AG09309 (cell line): ENCODE results near the gene TLX2.
A peak's percentile ranks its signal among the peaks of the same experiment; 100 is the strongest.

Experiments
- DNase-seq: peaks from one replicate; pipeline ENCODE4 v3.0.0-alpha.2; 2010; ENCODE audit warnings: low read depth
- H3K4me3 ChIP-seq: 2 replicates; pipeline ENCODE4 v1.5.1; 2011; ENCODE audit warnings: mild to moderate bottlenecking, low read depth, low read length, moderate library complexity; ENCODE audit not compliant: control insufficient read depth
- TF ChIP-seq, protein P1 (sequence below): IDR thresholded peaks from 2 replicates; pipeline ENCODE4 v1.5.1; 2011; ENCODE audit warnings: mild to moderate bottlenecking, low read depth, low read length, inconsistent platforms; ENCODE audit not compliant: insufficient read depth, control insufficient read depth; ENCODE audit errors: missing control alignments

Gene TLX2

DNA sequence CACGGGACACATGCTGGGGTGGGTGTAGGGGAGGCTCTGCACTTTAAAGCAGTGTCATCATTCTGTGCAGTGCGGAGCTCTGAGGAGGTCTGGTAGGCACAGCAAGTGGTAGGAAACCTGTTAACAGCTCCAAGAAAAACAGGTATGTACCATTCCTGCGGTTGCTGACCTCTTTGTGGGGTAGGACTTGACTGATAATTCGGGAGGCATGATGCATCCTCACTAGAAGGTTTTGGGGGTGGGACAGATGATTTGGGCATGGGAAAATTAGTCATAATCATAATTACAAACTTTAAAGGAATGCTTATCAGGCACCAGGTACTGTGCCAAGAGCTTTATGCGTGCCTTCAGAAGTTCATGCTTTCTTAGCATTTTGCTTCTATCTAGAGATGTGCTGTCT, 50.0 kb downstream of the TLX2 start:
- no peak for DNase-seq
- TF ChIP-seq, protein P1, sequence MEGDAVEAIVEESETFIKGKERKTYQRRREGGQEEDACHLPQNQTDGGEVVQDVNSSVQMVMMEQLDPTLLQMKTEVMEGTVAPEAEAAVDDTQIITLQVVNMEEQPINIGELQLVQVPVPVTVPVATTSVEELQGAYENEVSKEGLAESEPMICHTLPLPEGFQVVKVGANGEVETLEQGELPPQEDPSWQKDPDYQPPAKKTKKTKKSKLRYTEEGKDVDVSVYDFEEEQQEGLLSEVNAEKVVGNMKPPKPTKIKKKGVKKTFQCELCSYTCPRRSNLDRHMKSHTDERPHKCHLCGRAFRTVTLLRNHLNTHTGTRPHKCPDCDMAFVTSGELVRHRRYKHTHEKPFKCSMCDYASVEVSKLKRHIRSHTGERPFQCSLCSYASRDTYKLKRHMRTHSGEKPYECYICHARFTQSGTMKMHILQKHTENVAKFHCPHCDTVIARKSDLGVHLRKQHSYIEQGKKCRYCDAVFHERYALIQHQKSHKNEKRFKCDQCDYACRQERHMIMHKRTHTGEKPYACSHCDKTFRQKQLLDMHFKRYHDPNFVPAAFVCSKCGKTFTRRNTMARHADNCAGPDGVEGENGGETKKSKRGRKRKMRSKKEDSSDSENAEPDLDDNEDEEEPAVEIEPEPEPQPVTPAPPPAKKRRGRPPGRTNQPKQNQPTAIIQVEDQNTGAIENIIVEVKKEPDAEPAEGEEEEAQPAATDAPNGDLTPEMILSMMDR = no peak
- H3K4me3 ChIP-seq = no peak overlapping the region

DNA sequence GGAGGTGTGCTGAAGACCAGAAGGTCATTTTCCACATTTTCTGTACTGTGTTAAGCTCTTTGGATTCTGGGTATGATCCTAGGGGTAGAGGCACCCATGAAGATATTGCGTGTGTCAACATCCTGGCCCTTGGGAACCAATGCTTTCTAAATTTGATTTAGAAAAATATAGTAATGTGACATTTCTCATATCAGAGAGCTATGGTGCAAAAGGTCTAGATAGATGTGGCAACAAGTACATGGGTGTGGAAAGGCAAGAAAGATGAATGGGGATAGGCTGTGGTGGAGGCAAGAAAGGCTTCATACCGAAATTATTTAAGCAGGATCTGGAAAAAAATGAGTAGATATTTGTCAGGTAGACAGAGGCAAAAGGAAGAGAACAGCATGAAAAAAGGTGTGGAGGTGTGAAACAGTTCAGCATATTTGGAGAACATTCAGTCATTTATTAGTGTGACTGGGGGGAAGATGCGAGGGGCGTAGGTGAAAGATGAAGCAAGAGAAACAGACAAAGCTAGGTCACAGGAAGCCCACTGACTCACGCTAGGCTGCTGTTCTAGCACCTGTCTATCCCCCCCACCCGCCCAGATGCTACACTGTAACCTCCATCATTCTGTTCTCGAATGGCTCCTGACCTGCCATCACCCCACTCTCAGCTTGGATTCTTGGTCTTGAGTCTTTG, 52.0 kb downstream of the TLX2 start:
- TF ChIP-seq, protein P1 = no peak
- H3K4me3 ChIP-seq = no peak overlapping the region
- DNase-seq = no peak

DNA sequence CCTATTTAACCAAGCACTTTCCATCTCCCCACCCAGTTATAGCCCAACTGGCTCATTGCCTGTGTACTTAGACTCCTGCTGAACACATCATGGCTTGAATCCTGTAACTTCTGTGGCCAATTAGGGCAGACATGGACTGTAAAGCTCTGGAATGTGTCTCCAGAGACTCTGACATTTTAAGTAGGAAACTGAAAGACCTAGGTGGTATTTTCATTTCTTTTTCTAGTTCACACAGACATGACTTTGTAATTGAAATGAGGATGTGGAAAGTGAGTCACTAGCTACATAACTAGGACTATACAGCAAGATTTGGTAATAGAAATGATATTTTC, 52.5 kb downstream of the TLX2 start:
- TF ChIP-seq, protein P1 = no peak
- no peak overlapping the region for H3K4me3 ChIP-seq
- DNase-seq = peak; percentile 99
